Measurements from ENCODE around the gene SCGN. TPM values are rescaled to one million over a fixed set of nuclear protein-coding genes. Genes with fewer than 3 reads are reported as not detected.

Gene SCGN
- polyA plus RNA-seq, 3 donors, result not detected

- 76% methylated on average over 10 of the region's 14 CpGs for WGBS (ENCODE audit: insufficient coverage)
- Histone ChIP-seq H3K9ac (ENCODE audit: insufficient read depth, low read length, poor library complexity, severe bottlenecking) (no peak overlapping the region), H3K36me3 (replicated peaks in 1 of 2; ENCODE audit: control insufficient read depth in 1 of 2, insufficient read depth in 2 of 2, low read length in 2 of 2) (no peaks in the 10 kb centered on the region), H3K79me2 (ENCODE audit: insufficient read depth, low read length) (no peaks in the 10 kb centered on the region), H3K4me1 (ENCODE audit: control insufficient read depth in 1 of 2, insufficient read depth in 2 of 2, low read length in 2 of 2) (peaks cover 10% of the 10 kb centered on the region in 2 donors), H3K9me3 (replicated peaks in 1 of 2; ENCODE audit: control insufficient read depth in 1 of 2, insufficient read depth in 1 of 2, low read length in 2 of 2) (peaks cover 0 to 3% of the 10 kb centered on the region in 2 donors), H2AFZ (ENCODE audit: insufficient read depth, low read depth, low read length, poor library complexity, severe bottlenecking) (no peak overlapping the region), H3K4me3 (replicated peaks in 1 of 3; ENCODE audit: low read depth in 2 of 3, low read length in 3 of 3) (no peak overlapping the region), H3K4me2 (replicated peaks; ENCODE audit: extremely low read depth, low read length, poor library complexity, severe bottlenecking) (no peak overlapping the region), H3K27me3 (ENCODE audit: control insufficient read depth in 2 of 2, insufficient read depth in 2 of 2, low read length in 2 of 2) (no peaks in the 10 kb centered on the region), H4K20me1 (ENCODE audit: insufficient read depth, low read length) (no peaks in the 10 kb centered on the region), H3K27ac (ENCODE audit: low read depth in 1 of 2, low read length in 2 of 2) (no peak overlapping the region)
- DNase-seq, result no peak
- Mint-ChIP-seq H3K4me3 (peak overlapping the region in 1 of 2 donors; percentile 16), H3K9me3 (peaks cover 0 to 8% (median 6%) of the 10 kb centered on the region in 7 donors), H3K36me3 (no peaks in the 10 kb centered on the region), H3K4me1 (peaks cover 18% of the 10 kb centered on the region), H3K27me3 (ENCODE audit: low read depth in 3 of 3) (peaks cover 1 to 5% (median 4%) of the 10 kb centered on the region in 3 donors), H3K27ac (peak overlapping the region in 2 of 7 donors; percentile 9 to 77)
- no peak for TF ChIP-seq CTCF (IDR thresholded peaks at IDR 0.05)
- intact Hi-C loops (cut with micrococcal nuclease), result no loop called here
Measured at GRCh38 chr6:25710287-25710686, 58.3 kb downstream of the SCGN start.

- TF ChIP-seq CTCF (IDR thresholded peaks at IDR 0.05), result no peak
- no peak overlapping the region for H3K27ac Mint-ChIP-seq
- no peak overlapping the region for H3K4me2 ChIP-seq (replicated peaks; ENCODE audit: extremely low read depth, low read length, poor library complexity, severe bottlenecking)
Measured at GRCh38 chr6:25713824-25714223, 61.8 kb downstream of the SCGN start.

More at GRCh38 chr6:25713824-25714223, 61.8 kb downstream of the SCGN start:
- Histone ChIP-seq H3K79me2 (ENCODE audit: insufficient read depth, low read length) (no peaks in the 10 kb centered on the region), H3K27me3 (ENCODE audit: control insufficient read depth in 2 of 2, insufficient read depth in 2 of 2, low read length in 2 of 2) (no peaks in the 10 kb centered on the region), H3K36me3 (replicated peaks in 1 of 2; ENCODE audit: control insufficient read depth in 1 of 2, insufficient read depth in 2 of 2, low read length in 2 of 2) (no peaks in the 10 kb centered on the region), H3K9ac (ENCODE audit: insufficient read depth, low read length, poor library complexity, severe bottlenecking) (no peak overlapping the region), H2AFZ (ENCODE audit: insufficient read depth, low read depth, low read length, poor library complexity, severe bottlenecking) (peak overlapping the region; percentile 2), H3K27ac (ENCODE audit: low read depth in 1 of 2, low read length in 2 of 2) (no peak overlapping the region), H3K4me3 (replicated peaks in 1 of 3; ENCODE audit: low read depth in 2 of 3, low read length in 3 of 3) (no peak overlapping the region), H4K20me1 (ENCODE audit: insufficient read depth, low read length) (no peaks in the 10 kb centered on the region), H3K9me3 (replicated peaks in 1 of 2; ENCODE audit: control insufficient read depth in 1 of 2, insufficient read depth in 1 of 2, low read length in 2 of 2) (peaks cover 0 to 3% of the 10 kb centered on the region in 2 donors), H3K4me1 (ENCODE audit: control insufficient read depth in 1 of 2, insufficient read depth in 2 of 2, low read length in 2 of 2) (peaks cover 10 to 11% of the 10 kb centered on the region in 2 donors)
- no peak for DNase-seq
- Mint-ChIP-seq H3K4me1 (peaks cover 15% of the 10 kb centered on the region), H3K27me3 (ENCODE audit: low read depth in 3 of 3) (peaks cover 0 to 2% (median 0%) of the 10 kb centered on the region in 3 donors), H3K9me3 (peaks cover 0 to 7% (median 4%) of the 10 kb centered on the region in 7 donors), H3K4me3 (no peak overlapping the region), H3K36me3 (no peaks in the 10 kb centered on the region)
- WGBS (ENCODE audit: insufficient coverage), result no CpG with 5 or more reads among the region's 1 CpG
- intact Hi-C loops (cut with micrococcal nuclease), result no loop called here

All from CD14-positive monocyte (primary cell).